Measurements from ENCODE around the gene RARB. TPM values are rescaled to one million over a fixed set of nuclear protein-coding genes. Genes with fewer than 3 reads are reported as not detected.

The RARB gene
- total and polyA plus RNA-seq, 2 of the 13 experiments (the other 11 are each of a cell fraction or from before 2014, with no cell fraction given): 0.16 TPM; not detected in 1

DNA sequence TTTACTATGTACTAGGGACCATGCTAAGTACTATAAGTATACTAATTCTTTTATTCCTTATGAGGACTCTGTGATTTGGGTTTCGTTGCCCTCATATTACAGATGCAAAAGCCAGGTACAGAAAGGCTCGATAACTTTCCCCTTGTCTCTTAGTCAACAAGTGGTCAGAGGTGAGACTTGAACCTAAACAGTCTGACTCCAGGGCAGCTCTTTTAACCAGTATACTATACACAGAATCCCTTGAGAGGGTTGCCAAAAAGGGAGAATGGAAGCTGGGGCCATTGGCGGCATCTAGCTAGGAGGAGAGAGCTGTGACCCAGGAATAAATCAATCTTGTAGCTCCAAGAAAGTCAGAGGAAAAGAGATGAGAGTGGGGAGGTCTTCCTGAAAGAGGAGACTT, 144.3 kb downstream of the RARB start (continued):
- TF ChIP-seq, protein P1, sequence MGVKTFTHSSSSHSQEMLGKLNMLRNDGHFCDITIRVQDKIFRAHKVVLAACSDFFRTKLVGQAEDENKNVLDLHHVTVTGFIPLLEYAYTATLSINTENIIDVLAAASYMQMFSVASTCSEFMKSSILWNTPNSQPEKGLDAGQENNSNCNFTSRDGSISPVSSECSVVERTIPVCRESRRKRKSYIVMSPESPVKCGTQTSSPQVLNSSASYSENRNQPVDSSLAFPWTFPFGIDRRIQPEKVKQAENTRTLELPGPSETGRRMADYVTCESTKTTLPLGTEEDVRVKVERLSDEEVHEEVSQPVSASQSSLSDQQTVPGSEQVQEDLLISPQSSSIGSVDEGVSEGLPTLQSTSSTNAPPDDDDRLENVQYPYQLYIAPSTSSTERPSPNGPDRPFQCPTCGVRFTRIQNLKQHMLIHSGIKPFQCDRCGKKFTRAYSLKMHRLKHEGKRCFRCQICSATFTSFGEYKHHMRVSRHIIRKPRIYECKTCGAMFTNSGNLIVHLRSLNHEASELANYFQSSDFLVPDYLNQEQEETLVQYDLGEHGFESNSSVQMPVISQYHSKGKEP (CRISPR knock-in tag; IDR thresholded peaks at IDR 0.05): no peak
- TF ChIP-seq CC2D1A (CRISPR knock-in tag; IDR thresholded peaks at IDR 0.05) (no peak), HNRNPL (IDR thresholded peaks at IDR 0.05; ENCODE audit: low read depth, low read length) (no peak), ZNF75D (CRISPR knock-in tag; IDR thresholded peaks at IDR 0.05; ENCODE audit: borderline replicate concordance) (no peak)
- TF ChIP-seq, protein P2, sequence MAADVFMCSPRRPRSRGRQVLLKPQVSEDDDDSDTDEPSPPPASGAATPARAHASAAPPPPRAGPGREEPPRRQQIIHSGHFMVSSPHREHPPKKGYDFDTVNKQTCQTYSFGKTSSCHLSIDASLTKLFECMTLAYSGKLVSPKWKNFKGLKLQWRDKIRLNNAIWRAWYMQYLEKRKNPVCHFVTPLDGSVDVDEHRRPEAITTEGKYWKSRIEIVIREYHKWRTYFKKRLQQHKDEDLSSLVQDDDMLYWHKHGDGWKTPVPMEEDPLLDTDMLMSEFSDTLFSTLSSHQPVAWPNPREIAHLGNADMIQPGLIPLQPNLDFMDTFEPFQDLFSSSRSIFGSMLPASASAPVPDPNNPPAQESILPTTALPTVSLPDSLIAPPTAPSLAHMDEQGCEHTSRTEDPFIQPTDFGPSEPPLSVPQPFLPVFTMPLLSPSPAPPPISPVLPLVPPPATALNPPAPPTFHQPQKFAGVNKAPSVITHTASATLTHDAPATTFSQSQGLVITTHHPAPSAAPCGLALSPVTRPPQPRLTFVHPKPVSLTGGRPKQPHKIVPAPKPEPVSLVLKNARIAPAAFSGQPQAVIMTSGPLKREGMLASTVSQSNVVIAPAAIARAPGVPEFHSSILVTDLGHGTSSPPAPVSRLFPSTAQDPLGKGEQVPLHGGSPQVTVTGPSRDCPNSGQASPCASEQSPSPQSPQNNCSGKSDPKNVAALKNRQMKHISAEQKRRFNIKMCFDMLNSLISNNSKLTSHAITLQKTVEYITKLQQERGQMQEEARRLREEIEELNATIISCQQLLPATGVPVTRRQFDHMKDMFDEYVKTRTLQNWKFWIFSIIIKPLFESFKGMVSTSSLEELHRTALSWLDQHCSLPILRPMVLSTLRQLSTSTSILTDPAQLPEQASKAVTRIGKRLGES (CRISPR knock-in tag; IDR thresholded peaks at IDR 0.05; ENCODE audit: borderline replicate concordance): no peak

DNA sequence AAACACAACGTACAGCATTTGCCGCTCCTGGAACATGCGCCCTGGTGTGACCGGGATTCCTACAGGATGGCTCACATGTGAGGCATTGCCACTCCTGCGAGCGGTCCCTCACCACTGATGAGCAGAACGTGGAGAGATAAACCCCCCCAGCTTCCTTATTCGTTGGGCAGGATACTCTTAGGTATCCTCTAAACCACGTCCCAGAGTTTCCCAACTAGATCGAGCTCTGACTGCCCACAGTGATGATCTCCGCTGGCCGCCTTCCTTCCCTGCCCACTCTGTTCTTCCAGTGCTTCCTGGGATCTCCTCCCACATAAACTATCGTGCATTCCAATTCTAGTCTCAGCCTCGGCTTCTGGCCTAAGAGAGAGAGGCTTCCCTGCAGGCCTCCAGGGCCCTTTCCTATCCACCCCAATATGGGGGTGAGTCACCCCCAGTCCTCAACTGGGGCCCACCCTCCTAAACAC, 144.9 kb downstream of the RARB start:
- DNase-seq (ENCODE audit: low spot score) (no peak), FAIRE-seq (no peak), ATAC-seq (no peak)
- TF ChIP-seq, protein P3, sequence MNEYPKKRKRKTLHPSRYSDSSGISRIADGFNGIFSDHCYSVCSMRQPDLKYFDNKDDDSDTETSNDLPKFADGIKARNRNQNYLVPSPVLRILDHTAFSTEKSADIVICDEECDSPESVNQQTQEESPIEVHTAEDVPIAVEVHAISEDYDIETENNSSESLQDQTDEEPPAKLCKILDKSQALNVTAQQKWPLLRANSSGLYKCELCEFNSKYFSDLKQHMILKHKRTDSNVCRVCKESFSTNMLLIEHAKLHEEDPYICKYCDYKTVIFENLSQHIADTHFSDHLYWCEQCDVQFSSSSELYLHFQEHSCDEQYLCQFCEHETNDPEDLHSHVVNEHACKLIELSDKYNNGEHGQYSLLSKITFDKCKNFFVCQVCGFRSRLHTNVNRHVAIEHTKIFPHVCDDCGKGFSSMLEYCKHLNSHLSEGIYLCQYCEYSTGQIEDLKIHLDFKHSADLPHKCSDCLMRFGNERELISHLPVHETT (CRISPR knock-in tag; conservative IDR thresholded peaks at IDR 0.05): no peak
- TF ChIP-seq, protein P4, sequence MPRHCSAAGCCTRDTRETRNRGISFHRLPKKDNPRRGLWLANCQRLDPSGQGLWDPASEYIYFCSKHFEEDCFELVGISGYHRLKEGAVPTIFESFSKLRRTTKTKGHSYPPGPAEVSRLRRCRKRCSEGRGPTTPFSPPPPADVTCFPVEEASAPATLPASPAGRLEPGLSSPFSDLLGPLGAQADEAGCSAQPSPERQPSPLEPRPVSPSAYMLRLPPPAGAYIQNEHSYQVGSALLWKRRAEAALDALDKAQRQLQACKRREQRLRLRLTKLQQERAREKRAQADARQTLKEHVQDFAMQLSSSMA (CRISPR knock-in tag; IDR thresholded peaks at IDR 0.05): no peak
- ChIA-PET POLR2A (no interaction called here), CTCF (ENCODE audit: low intra/inter-chr PET ratio, low total read pairs) (no interaction called here)
- Histone ChIP-seq H3K79me2 (ENCODE audit: insufficient read depth, low read length) (no peaks in the 10 kb centered on the region), H3K4me3 (replicated peaks in 1 of 3; ENCODE audit: insufficient read depth in 1 of 3, low read depth in 2 of 3, low read length in 3 of 3) (no peak overlapping the region), H3K36me3 (replicated peaks in 1 of 2; ENCODE audit: control insufficient read depth in 1 of 2, insufficient read depth in 2 of 2, low read length in 2 of 2) (no peaks in the 10 kb centered on the region), H2AFZ (ENCODE audit: low read length) (no peak overlapping the region), H4K20me1 (ENCODE audit: insufficient read depth, low read length) (no peaks in the 10 kb centered on the region), H3K4me2 (ENCODE audit: low read depth, low read length) (no peak overlapping the region), H3K9me3 (ENCODE audit: low read length) (no peaks in the 10 kb centered on the region), H3K27me3 (ENCODE audit: control insufficient read depth in 1 of 2, insufficient read depth in 2 of 2, low read length in 2 of 2) (no peaks in the 10 kb centered on the region; a peak in 2 of 5 replicates), H3K27ac (ENCODE audit: extremely low read length, insufficient read depth, low read length) (no peak overlapping the region), H3K9ac (ENCODE audit: insufficient read depth, low read depth, low read length) (no peak overlapping the region), H3K4me1 (ENCODE audit: insufficient read depth, low read length) (no peaks in the 10 kb centered on the region)
- intact Hi-C loops (cut with micrococcal nuclease; ENCODE audit: unreplicated experiment) (no loop called here), in situ Hi-C loops (cut with HindIII; ENCODE audit: extremely low pct_ligation_motif_present, low pct_unique_long_range_greater_than_20kb) (no loop called here)
- BruUV-seq (replicated peaks): no TSS peak
- 64% methylated on average over 11 of the region's 14 CpGs for WGBS (ENCODE audit: low lambda C conversion rate)

Data from HepG2 (cell line).